RCC 7860 (cell line): Measurements from ENCODE around the gene HOXA1.

Source experiments
- DNase-seq: peaks from one replicate; pipeline ENCODE4 v3.0.0-alpha.2; 2015; ENCODE audit warnings: low spot score
- FAIRE-seq: peaks from 2 replicates; lab custom pipeline; 2012; peaks lifted over from hg19 to GRCh38; lab: Jason Lieb, UNC

The HOXA1 gene

GRCh38 chr7:27117887-27118491, 22.2 kb upstream of the HOXA1 start:
- FAIRE-seq = peak; percentile 89
- peak; percentile 84 for DNase-seq

DNA sequence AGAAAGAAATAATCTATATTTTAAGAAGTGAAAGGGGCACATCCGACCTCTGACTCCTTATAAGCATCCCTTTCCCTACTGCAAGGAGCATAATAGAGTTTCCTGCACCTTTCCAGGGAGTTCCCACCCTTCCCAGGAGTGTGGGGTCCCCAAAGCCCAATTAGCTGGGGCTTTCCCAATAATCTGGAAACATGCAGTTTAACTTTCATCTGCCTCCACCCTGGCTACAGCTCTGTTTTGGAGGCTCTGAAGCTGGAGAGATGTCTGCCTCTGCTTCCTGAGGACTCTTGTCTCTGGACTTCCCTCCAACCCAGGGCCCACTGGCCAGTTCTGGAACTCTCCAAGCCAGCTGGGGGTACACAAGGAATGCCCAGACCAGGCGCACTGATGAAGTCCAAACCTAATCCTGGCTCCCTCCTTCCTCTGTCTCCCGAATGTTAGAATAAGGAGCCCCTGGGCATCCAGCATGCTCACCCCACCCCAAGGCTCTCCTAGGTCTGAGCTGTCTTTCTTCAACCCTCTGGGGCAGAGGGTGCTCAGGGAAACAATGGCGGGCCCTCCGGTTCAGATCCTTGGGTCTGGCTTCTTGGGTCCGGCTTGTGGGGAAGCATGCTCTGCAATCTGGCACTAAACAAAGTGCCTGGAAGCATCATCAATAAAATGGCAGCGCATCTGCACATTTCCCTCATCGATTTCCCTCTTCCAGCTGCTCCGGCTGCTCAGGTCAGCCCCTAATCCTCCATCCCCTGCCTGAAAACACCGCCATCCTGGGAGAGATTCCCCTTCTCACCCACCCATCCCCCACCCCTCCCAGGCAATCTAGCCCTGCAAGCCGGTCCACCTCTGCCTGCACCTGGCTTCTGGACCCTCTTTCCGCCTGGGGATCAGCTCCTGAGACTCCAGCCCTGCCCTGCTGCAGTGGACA, 21.4 kb upstream of the HOXA1 start:
- DNase-seq = no peak
- FAIRE-seq = no peak

- no peak for FAIRE-seq
- no peak for DNase-seq
These were observed 20.5 kb upstream of the HOXA1 start for GRCh38 chr7:27116031-27116961.

GRCh38 chr7:27115221-27116026, 19.6 kb upstream of the HOXA1 start:
- FAIRE-seq (peak; percentile 92), DNase-seq (peak; percentile 92)

DNA sequence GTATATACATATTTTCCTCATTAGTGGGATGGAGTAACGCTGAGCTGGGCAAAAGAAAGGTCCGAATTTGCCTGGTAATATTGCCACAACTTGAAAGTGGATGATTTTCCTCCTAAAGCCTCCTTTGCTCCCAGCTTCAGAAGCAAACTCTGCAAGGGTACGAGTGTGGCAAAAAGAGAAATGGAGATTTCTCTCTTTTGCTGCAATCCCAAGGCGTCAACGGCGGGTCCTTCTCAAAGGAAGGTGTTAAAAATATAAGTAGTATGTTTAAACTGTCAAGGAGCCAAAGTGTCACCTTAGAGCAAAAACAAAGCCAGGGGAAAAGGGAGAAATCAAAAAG, 19.1 kb upstream of the HOXA1 start:
- no peak for FAIRE-seq
- DNase-seq = no peak

DNA sequence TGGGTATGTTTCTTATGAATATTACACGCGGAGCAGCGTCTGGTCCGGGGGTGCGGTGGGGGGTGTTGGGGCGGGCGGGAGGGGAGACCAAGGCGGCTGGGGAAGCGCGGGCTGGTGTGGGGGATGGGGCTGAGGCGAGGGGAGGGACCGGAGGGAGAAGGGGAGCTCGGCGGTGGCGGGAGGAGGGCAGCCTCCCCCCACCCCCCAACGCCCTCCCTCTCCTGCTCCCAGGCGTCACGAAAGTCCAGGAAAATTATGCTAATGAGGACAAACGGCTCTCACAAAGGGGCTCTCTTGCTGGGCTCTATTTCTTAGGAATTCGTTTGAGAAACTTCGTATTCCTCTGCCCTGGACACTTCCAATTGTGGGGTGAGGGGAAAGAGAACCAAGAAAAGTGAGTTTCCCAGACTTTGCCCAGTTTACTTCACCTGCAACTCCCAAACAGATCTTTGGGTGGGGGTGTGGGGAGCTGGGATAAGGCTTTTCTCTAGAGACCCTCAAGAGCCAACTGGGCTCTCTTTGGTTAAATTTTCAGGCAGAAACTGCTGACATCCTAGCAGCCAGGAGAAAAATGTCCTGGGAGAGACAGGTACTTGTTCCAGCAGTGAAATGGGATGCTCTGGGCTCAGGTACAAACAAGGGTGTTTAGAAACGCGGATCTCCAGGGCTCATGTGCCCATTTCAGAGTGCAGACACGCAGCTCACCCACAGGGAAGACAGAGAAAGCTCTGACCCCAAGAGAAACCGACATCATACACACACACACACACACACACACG, 18.4 kb upstream of the HOXA1 start:
- DNase-seq (peak; percentile 82), FAIRE-seq (peak; percentile 71)

GRCh38 chr7:27112955-27113949, 17.5 kb upstream of the HOXA1 start:
- DNase-seq (peak; percentile 86), FAIRE-seq (peak; percentile 62)

- FAIRE-seq (no peak), DNase-seq (no peak)
These were observed 16.6 kb upstream of the HOXA1 start for GRCh38 chr7:27112361-27112760.

- DNase-seq (no peak), FAIRE-seq (peak; percentile 66)
These were observed 16.0 kb upstream of the HOXA1 start for GRCh38 chr7:27111751-27112277.

- peak; percentile 68 for DNase-seq
- FAIRE-seq = peak; percentile 83
These were observed 15.4 kb upstream of the HOXA1 start for GRCh38 chr7:27111042-27111750.

GRCh38 chr7:27110186-27111031, 14.6 kb upstream of the HOXA1 start:
- peak; percentile 94 for DNase-seq
- FAIRE-seq = peak; percentile 94

GRCh38 chr7:27109466-27110185, 13.8 kb upstream of the HOXA1 start:
- FAIRE-seq = no peak
- DNase-seq = peak; percentile 38

DNA sequence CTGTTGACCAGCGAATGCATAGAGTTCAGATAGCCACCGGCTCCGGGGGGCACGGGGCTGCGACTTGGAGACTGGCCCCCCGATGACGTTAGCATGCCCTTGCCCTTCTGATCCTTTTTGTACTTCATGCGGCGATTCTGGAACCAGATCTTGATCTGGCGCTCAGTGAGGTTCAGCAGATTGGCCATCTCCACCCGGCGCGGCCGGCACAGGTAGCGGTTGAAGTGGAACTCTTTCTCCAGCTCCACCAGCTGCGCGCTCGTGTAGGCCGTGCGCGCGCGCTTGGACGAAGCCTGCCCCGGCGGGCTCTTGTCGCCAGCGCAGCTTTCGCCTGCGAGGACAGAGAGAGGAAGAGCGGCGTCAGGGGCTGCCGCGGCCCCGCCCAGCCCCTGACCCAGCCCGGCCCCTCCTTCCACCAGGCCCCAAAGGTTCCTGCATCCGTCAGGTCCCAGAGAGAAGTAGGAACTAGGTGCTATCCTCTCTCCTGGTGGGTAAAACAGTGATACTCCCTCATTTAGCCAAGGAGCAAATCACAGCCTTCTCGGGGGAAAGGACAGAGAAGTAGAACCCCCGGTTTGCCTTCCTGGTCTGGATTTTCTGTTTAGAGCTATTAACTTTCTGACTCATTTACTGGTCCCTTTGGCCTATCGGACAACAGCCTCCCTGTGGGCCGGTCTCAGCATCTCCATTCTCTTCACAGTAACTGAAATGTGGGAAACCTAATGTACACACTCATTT, 12.8 kb upstream of the HOXA1 start:
- FAIRE-seq (peak; percentile 68), DNase-seq (peak; percentile 52)

- FAIRE-seq = no peak
- no peak for DNase-seq
These were observed 11.9 kb upstream of the HOXA1 start for GRCh38 chr7:27107391-27108381.
